ENCODE results near the gene TJP3.

TJP3 gene

DNA sequence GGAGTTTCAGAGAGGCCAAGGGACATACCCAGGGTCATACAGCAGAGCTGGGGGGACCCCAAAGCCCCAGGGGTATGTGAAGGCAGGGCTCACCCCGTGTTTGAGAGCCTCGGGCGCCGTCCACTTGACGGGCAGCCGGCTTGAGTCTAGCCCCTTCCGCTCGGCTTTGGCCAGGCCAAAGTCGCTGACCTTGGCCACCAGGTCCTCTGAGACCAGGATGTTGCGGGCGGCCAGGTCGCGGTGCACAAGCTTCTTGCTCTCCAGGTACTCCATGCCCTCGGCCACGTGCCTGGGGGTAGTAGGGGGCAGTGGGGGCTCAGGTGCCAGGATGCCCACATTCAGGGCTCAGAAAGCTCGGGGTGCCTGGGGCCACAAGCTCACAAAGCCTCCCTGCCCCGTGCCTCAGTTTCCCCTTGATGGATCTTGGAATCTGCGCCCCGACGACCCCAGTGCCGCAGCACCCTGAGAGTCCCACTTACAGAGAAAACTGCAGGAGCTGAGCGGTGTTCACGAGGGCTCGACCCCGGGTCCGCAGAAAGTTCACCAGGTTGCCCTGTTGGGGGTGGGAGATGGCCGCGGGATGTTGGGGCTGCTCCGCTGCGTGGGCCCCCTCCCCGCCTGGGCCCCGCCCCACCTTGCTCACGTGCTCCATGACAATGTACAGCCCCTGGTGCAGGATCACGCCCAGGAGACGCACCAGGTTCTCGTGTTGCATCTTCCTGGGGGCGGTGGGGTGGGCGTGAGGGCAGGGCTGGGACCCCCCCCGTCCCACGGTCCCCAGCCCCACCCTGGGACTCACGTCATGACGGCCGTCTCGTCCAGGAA is 70.9 kb downstream of the TJP3 start:
- in situ Hi-C loops (cut with HindIII; ENCODE audit: low sequenced_read_pairs) = no loop called here
- H3K4me3 ChIP-seq (ENCODE audit: low read depth, low read length) = no peak overlapping the region
- no peak for TF ChIP-seq CTCF (IDR thresholded peaks at IDR 0.05; ENCODE audit: low read depth, low read length, missing control alignments)
- DNase-seq (ENCODE audit: low read depth) = no peak

GRCh38 chr19:3780786-3781304 is 72.7 kb downstream of the TJP3 start:
- in situ Hi-C loops (cut with HindIII; ENCODE audit: low sequenced_read_pairs) = no loop called here
- TF ChIP-seq CTCF (IDR thresholded peaks at IDR 0.05; ENCODE audit: low read depth, low read length, missing control alignments) = no peak
- H3K4me3 ChIP-seq (ENCODE audit: low read depth, low read length) = no peak overlapping the region
- no peak for DNase-seq (ENCODE audit: low read depth)

DNA sequence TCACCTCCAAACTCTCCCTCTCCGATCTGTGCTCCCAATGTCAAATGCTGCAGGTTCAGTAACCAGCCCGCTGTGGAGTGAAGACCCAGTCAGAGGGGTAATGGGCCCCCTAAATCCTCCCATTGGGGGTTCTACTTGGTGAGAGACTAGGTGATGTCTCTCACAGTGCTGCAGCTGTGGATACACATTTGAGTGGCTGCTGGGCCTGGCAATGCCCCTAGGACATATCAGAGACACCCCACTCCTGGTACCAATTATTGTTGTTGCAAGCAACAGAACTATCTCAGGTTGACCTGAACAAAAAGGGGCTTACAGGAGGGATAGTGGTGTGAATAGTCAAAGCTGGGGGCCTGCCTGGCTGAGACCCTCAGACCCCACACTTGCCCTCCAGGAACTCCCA is 73.4 kb downstream of the TJP3 start:
- H3K4me3 ChIP-seq (ENCODE audit: low read depth, low read length) = no peak overlapping the region
- TF ChIP-seq CTCF (IDR thresholded peaks at IDR 0.05; ENCODE audit: low read depth, low read length, missing control alignments) = no peak
- no peak for DNase-seq (ENCODE audit: low read depth)
- in situ Hi-C loops (cut with HindIII; ENCODE audit: low sequenced_read_pairs) = no loop called here

GRCh38 chr19:3782330-3782729 is 74.1 kb downstream of the TJP3 start:
- no peak overlapping the region for H3K4me3 ChIP-seq (ENCODE audit: low read depth, low read length)
- in situ Hi-C loops (cut with HindIII; ENCODE audit: low sequenced_read_pairs) = no loop called here
- TF ChIP-seq CTCF (IDR thresholded peaks at IDR 0.05; ENCODE audit: low read depth, low read length, missing control alignments) = no peak
- DNase-seq (ENCODE audit: low read depth) = no peak

GRCh38 chr19:3782903-3783302 is 74.7 kb downstream of the TJP3 start:
- in situ Hi-C loops (cut with HindIII; ENCODE audit: low sequenced_read_pairs) = no loop called here
- no peak for DNase-seq (ENCODE audit: low read depth)
- no peak overlapping the region for H3K4me3 ChIP-seq (ENCODE audit: low read depth, low read length)
- TF ChIP-seq CTCF (IDR thresholded peaks at IDR 0.05; ENCODE audit: low read depth, low read length, missing control alignments) = no peak

DNA sequence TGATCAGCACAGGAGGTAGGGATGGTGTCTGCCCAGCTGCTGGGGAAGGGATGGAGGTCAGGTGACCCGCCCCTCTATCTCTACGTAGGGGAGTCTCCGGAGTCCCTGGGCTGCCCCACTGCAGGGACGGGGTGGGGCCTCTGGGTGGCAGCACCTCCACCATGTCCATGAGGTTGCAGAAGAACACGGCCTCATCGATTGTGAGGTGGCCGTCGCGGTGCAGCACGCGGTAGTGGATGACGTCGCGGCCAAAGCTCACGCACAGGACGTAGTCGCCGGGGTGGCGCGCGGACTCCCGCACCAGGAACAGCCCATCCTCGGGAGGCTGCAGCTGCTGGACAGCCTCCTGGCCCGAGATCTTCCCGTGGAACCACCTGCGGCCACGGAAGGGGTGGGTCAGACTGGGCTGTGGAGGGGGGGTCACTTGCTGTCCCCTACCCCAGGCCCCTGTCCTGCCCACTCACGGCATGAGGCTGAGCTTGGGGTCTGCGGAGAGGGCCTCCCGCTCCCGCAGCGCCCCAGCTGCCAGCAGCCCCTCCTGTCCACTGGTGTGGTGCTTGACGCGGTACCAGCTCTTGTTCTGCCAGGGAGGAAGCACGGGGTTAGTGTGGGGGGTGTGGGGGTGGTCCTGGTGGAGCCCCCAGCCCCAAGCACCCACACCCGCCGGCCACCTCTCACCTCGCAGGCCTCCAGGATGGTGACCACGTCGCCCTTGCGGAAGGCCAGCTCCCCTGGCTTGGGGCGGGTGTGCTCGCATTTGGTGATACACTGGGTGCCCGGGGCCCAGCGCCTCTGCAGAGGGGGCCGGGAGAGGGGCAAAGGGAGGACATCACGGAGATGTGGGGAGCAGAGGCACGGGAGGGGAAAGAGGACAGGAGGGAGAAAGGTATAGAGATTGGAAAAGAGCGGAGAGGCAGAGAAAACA is 75.7 kb downstream of the TJP3 start:
- DNase-seq (ENCODE audit: low read depth) = no peak
- in situ Hi-C loops (cut with HindIII; ENCODE audit: low sequenced_read_pairs) = no loop called here
- no peak for TF ChIP-seq CTCF (IDR thresholded peaks at IDR 0.05; ENCODE audit: low read depth, low read length, missing control alignments)
- no peak overlapping the region for H3K4me3 ChIP-seq (ENCODE audit: low read depth, low read length)

All from astrocyte of the cerebellum (primary cell).